GM21717 (cell line): ENCODE results near the gene ARHGEF5.

ENCODE experiments used
- ATAC-seq: cut with Tn5 transposase; IDR thresholded peaks from one replicate; pipeline ENCODE4 v1.9.1; 2021; ENCODE audit warnings: mild to moderate bottlenecking, moderate library complexity; ENCODE audit not compliant: unreplicated experiment

The ARHGEF5 gene

GRCh38 chr7:144379776-144380384 is 24.7 kb downstream of the ARHGEF5 start:
- ATAC-seq: no peak

GRCh38 chr7:144384071-144384470 is 28.9 kb downstream of the ARHGEF5 start:
- no peak for ATAC-seq

DNA sequence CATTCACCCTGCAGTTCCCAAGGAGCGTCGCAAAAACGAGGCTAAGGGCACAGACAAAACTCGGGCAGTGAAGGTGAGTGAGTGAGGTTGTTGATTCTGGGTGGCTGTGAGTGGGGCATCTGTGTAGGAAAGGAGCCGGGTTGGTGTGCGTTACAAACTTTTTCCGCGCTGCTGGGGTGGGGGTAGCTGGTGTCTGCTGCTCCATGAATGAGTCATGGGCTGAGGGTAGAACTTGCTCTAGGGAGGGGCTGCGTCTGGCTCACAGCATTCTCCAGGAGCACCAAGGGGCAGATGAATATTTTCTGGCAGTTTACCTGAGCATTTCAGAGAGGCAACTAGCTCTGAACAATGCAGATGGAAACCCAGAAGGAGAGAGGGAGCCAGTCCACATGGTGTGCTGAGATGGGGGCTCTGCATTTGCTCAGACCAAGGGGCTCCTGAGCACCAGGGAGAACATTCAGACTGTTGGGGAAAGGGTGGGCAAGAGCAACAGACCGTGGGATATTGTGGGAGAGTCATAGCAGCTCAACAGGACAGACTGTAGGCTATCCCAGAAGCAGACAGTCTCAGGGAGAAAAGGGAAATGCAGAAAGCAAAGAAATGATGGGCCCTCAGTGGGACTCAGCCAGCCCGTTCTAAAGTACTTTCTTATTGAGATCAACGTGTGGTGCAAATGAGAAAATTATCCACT is 29.5 kb downstream of the ARHGEF5 start:
- no peak for ATAC-seq

DNA sequence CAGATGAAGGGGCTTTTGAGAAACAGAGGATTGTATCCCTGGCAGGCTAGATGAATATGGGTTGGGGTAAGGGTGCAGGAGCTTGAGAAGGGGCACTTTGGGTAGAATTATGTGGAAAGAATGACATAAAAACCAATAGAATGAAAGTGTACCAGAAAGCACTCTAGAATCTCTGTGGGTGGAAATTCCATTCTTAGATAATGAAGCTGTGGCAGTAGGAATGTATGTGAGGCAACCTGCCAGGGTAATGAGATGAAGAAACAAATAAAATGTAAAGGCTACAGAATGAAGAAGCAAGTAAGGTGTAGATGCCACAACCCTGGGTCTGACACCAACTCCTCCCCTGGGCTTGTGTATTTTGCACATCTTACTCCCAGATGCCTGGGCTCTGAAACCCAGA is 31.5 kb downstream of the ARHGEF5 start:
- no peak for ATAC-seq

DNA sequence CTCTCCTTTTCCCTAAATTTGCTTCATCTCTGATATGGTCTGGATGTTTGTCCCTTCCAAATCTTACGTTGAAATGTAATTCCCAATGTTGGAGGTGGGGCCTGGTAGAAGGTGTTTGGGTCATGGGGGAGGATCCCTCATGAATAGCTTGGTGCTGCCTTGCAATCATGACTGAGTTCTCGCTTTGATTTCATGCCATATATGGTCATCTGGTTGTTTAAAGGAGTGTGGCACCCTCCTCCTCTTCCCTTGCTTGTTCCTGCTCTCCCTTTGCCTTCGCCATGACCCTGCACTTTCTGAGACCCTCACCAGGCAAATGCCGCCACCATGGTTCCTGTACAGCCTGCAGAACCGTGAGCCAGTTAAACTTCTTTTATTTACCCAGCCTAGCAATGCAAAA is 33.7 kb downstream of the ARHGEF5 start:
- ATAC-seq: no peak

DNA sequence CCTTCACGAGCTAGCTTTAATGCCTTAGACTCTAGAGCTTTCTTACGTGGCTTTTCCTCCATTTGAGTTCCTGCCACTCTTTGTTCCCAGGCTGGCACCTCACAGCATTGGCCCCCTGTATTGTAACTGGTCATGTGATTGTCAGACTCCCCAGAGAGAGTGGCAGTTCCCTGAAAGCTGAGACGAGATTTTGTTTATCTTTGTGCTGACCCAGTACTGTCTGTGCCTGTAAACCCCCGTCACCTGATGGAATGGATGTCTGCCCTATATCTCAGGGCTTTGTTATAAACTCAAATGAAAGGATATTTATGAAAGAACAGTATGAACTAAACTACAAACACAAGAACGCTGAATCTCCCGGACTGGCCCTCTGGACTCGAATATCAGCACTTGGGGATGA is 35.3 kb downstream of the ARHGEF5 start:
- no peak for ATAC-seq

GRCh38 chr7:144391014-144391413 is 35.8 kb downstream of the ARHGEF5 start:
- no peak for ATAC-seq

GRCh38 chr7:144391823-144392255 is 36.6 kb downstream of the ARHGEF5 start:
- ATAC-seq: peak; percentile 74

GRCh38 chr7:144397086-144397485 is 41.9 kb downstream of the ARHGEF5 start:
- ATAC-seq: no peak

GRCh38 chr7:144398291-144398690 is 43.1 kb downstream of the ARHGEF5 start:
- ATAC-seq: no peak

GRCh38 chr7:144398911-144399310 is 43.7 kb downstream of the ARHGEF5 start:
- no peak for ATAC-seq

- ATAC-seq: no peak
Observed at GRCh38 chr7:144399946-144400345, 44.7 kb downstream of the ARHGEF5 start.

DNA sequence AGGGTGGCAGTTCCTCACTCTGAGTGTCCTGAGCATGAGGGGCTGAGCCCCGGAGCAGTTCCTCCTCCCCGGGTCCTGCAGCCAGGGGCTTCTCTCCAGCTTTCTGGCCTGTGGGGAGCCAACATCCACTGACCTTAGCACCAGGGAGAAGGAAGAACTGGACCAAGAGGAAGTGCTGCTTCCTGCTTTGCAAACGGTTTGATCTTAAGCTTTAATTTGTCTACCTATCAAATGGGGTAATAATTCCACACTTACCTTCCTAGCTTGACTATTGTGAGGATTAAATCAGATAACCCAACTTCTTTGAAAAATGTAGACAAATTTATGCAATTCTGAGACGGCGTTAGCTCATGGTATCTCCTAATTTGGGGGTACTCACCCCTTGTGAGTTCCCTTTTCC is 46.3 kb downstream of the ARHGEF5 start:
- ATAC-seq: no peak

- ATAC-seq: no peak
Observed at GRCh38 chr7:144403102-144403501, 47.9 kb downstream of the ARHGEF5 start.

DNA sequence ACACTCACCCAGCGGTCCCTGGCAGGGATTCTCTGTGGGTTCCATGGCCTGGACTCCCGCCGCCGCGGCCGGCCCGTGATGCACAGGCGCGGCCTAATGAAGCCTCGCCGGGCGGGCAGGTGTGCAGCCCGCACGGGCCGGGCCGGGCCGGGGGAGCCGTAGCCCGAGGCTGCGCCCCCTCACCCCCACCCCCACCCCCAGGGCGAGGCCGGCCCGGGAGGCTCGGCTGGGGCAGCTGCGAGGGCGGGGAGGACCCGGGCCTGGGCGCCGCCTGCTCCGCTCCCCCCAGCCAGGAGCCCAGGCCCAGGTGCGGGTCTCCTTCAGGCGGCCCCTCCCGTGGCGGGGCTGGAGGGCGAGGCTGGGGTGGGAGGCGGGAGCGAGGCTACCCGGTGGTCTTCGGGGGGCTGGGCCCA is 48.5 kb downstream of the ARHGEF5 start, which contains the start of gene NOBOX:
Gene NOBOX (minus strand): TSS at position 45 of the 413 bp plus-strand sequence.
- no peak for ATAC-seq

DNA sequence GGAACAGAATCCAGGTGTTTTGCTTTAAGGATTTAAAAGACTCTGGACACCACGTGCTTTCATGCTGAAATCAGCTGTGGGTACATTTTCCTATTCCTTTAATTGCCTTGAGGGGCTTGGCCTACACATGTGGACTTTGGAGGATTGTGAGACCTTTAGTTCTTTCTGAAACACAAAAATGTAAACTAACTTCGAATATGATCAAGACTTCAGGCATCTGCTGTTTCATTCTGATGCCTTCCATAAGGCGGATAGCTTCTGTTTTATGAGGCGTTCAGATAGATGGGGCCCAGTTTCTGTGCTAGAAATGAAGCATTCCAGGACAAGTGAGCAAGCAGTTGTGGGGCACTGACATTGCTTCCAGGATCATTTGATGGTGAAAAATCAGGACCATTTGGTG is 49.7 kb downstream of the ARHGEF5 start:
- ATAC-seq: no peak

DNA sequence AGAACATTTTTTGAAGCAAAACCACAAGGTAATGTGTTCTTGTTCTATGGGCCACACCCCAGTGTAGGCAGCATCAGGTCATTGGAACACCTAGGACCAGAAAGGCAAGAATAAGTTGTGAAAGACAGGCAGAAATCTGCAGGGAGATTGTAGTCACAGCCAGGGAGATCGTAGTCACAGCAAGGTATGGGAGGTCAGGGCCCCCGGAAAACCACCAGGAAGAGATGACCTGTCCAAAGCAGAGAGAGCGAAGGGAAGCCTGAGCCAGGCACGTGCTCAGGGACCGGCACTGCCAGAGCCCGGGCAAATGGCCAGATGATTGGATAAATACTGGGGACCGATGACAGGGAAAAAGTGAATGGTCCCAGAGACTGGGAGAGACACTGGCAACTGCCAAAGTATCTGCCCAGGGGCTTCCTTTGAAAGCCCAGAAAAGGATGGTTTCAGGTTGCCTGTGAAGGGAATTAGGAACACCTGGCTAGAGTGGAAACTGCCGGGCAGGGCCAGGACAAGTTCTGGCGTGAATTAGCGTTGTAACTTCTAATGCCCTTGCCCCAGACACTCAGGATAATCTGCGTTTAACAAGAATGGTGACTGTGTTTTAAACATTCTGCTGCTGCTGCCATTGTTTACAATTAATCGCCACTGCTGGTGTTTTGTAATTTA is 52.2 kb downstream of the ARHGEF5 start:
- no peak for ATAC-seq

DNA sequence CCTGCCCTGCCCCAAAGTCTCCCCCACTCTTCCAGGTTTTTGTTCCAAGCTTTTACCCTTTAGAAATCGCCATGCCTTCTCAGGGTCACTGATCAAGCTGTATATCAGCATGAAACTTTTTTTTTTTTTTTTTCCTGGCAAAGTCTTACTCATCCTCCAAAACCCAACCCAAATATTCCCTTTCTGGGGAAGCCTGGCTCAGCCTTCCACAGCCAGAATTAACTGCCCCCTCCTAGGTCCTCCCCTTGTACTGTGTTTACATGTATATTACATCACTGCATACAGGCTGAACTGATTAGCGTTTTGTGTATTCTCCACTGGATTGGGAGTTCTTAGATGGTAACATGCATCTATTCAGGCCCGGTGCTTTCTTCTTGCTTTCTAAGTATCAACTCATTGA is 52.9 kb downstream of the ARHGEF5 start:
- no peak for ATAC-seq

GRCh38 chr7:144410441-144410840 is 55.2 kb downstream of the ARHGEF5 start:
- no peak for ATAC-seq

GRCh38 chr7:144414815-144415214 is 59.6 kb downstream of the ARHGEF5 start:
- no peak for ATAC-seq

- no peak for ATAC-seq
Observed at GRCh38 chr7:144415858-144416257, 60.7 kb downstream of the ARHGEF5 start.

- no peak for ATAC-seq
Observed at GRCh38 chr7:144416341-144416740, 61.1 kb downstream of the ARHGEF5 start.
